ENCODE measurements around the gene PPP2R2C.

PPP2R2C gene

DNA sequence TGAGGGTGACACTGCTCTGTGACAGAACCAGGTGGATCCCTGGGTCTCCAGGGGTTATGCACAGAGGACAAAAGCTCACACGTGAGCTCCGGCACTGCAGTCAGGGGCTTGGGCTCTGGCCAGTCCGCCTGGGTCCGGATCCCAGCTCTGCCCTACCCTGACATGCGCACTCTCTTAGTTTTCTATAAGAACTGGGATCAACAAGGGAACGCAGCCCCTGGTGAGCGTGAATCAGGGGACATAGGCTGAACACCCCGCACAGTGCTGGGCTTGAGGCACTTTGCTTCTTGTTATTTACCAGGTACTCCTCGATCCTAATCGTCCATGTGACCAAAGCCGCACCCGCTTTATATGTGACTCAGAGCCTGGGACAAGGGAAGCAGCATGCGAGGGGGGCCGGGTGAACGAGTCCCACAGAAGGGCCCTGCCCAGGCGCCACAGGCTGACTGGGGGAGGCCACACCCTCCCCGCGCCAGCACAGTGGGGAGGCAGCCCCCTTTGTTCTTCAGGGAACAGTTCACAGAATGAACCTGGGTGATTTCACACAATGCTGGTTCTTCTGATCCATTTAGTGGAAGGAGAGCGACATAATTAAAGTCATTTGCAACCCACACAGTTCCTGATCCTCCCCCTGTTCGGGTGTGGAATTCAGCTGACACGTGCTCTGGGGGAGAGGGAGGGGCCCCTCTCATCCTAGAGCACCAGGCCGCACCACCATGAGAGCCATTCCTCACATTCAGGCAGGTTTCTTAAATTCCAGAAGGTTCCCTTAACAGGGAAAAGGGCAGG lies 147.2 kb downstream of the PPP2R2C start:
- no peak for DNase-seq

DNA sequence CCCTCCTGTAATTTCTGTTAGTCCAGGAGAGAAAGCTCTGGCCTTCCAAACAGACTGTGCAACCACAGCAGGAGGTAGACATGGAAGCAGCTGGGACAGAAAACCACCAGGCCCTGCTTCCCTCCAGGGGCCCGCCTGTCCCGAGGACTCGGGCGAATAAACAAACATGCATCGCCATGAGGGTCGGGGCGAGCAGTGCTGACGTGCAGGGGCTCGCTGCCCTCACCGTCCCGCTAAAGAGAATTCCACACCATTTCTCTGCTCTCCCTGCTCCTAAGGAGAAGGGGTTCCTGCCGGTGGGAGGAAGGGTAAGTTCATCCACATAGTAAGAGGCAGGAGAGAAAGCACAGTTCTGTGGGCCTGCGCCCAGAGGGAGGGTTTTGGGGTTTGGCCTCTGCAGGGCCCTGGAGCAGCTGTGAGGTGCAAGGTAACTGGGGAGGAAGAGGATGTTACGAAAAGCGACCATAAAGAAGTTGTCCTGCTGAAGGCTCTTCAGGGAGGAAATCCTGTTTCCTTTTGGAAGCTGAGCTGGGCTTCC lies 147.9 kb downstream of the PPP2R2C start:
- no peak for DNase-seq

- DNase-seq: no peak
Observed at GRCh38 chr4:6322761-6323566, 149.4 kb downstream of the PPP2R2C start.

GRCh38 chr4:6322067-6322760 lies 150.2 kb downstream of the PPP2R2C start:
- no peak for DNase-seq

DNA sequence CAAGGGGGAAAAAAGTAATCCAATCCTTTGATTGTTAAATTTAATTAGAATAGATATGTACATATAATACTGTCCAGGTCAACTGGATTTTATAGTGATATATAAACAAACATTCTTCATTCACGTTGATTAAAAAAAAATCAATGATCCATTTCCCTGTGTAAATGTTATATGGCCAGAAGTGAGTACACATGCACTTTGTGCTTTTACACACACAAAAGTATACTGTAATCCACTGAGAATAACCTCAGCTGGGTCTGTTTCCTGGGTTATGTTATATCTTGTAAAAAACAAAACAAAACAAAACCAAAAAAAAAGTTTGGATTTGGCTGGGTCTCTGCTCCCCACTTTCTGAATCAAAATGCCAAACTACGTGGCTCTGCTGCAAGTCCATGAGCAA lies 151.1 kb downstream of the PPP2R2C start:
- DNase-seq: no peak

DNA sequence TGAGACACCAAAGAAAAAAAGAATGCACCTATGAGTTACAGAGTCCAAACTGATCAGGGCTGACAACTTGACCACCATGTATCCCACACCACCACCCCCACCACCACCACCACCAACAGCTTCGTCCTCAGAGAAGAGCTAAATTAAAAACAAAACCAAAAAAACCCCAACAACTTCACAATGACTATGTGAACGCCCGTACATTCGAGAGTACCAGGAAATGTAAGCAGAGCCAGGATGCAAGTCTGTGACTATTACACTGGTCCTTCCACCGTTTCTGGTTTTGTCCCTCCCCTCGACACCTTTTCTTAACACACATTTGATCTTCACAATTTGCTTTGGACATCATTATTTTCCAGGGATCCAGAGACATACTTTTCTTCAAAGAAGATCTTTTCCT lies 151.8 kb downstream of the PPP2R2C start:
- DNase-seq: no peak

DNA sequence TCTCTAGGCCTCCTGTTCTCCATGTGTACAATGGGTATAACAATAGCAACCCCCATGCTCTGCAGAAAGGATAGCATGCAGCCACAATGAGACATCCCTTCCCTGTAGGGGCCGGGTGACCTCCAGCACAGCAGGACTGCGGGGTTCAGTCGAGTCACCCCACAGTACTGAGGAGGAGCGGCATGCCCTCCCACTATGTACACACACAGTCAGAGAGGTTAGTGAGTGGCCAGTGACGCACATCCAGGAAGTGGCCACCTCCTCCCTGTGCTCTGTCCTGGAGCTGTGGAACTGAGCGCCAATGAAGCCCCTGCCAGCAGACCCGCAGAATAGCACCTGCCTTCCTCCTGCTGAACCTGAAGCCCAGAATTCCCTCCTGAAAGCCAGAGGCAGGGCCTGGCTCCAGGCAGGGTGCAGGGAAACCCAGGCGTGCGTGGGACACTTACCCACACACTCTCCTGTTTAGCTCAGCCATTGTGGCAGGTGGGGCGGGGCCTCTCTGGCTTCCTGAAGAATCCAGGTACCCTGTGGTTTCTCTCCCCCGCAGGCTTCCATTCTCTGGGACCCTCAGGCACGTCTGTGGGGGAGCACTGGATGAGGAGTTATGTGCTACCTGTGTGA lies 152.8 kb downstream of the PPP2R2C start:
- DNase-seq: no peak

GRCh38 chr4:6318206-6318605 lies 154.2 kb downstream of the PPP2R2C start:
- no peak for DNase-seq

DNA sequence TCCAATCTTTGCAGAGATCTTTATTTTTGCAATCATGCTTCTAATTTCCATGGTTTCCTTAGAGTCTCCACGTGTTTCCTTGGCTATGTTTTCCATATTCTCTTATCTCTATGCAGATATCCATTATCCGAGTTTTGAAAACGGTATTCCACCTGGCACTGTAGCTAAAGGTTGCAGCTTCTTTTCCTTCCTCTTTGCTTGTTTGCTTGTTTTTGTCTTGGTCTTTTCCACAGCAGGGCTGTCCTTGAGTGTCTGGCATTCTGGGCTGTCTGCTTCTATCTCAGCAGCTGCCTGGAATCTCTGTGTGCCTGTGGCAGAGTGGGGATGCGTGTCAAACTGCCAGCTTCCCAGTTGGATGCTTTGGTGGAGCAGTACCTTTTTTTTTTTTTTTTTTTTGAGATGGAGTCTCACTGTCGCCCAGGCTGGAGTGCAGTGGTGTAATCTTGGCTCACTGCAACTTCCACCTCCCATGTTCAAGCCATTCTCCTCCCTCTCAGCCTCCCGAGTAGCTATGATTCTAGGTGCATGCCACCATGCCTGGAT lies 155.9 kb downstream of the PPP2R2C start:
- DNase-seq: no peak

DNA sequence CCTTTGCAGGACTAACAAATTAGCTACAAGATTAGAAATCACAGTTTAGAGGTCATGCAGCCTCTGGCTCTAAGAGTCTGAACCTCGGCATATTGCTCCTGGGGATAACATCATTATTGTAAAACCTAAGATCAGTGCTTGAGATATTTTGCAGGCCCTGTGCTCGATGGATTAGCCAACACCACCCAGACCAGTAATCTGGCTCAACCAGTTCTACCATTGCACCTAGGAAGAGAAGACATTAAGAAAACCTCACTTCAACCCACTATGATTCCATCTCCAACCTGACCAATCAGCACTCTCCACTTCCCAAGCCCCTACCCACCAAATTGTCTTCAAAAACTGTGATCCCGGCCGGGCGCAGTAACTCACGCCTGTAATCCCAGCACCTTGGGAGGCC lies 159.2 kb downstream of the PPP2R2C start:
- DNase-seq: no peak

DNA sequence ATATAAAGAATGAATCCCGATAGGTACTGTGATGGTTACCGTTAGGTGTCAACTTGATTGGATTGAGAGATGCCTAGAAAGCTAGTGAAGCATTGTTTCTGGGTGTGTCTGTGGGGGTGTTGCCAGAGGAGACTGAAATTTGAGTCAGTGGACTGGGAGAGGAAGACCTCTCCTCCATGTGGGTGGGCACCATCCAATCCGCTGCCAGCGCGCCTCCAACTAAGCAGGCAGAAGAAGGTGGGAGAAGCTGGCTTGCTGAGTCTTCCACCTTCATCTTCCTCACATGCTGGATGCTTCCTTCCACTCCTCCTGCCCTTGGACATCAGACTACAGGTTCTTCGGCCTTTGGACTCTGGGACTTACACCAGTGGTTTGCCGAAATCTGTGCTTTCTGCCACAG lies 162.6 kb downstream of the PPP2R2C start:
- DNase-seq: no peak

GRCh38 chr4:6308899-6309643 lies 163.3 kb downstream of the PPP2R2C start:
- no peak for DNase-seq

GRCh38 chr4:6307891-6308290 lies 164.5 kb downstream of the PPP2R2C start:
- DNase-seq: no peak

DNA sequence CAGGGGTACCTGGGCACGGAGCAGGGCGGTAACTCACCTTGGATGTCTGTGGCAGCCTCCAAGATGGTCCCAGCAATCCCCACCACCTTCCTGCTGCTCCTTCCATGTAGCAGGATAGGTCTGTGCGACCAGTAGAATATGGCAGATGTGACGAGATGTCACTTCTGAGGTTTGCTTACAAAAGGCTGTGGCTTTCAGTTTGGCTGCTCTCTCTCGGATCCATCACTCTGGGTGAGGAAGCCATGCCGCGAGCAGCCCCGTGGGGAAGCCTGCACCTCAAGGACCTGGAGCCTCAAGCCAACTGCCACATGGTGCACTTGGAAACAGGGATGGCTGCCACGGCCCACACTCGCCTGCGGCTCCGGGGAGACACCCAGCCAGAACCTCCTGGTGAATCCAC lies 165.2 kb downstream of the PPP2R2C start:
- no peak for DNase-seq

GRCh38 chr4:6306299-6306698 lies 166.1 kb downstream of the PPP2R2C start:
- no peak for DNase-seq

DNA sequence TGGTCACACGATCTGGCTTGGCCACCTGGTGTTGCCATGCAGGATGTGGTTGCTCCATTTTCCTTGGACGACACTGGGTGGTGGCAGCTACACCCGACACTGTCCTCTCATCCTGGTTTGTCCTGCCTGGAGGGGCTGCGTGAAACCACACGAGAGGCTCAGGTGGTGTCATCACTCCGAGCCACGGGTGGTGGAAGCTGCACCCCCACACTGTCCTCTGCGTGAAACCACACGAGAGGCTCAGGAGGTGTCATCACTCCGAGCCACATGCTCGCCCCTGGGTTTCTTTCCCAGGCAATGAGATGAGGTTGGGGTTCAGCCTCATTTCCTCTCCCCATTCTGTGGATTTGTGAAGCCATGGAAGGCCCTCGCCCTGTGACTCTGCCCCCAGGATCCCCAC lies 168.5 kb downstream of the PPP2R2C start:
- DNase-seq: no peak

GRCh38 chr4:6302869-6303268 lies 169.5 kb downstream of the PPP2R2C start:
- DNase-seq: no peak

DNA sequence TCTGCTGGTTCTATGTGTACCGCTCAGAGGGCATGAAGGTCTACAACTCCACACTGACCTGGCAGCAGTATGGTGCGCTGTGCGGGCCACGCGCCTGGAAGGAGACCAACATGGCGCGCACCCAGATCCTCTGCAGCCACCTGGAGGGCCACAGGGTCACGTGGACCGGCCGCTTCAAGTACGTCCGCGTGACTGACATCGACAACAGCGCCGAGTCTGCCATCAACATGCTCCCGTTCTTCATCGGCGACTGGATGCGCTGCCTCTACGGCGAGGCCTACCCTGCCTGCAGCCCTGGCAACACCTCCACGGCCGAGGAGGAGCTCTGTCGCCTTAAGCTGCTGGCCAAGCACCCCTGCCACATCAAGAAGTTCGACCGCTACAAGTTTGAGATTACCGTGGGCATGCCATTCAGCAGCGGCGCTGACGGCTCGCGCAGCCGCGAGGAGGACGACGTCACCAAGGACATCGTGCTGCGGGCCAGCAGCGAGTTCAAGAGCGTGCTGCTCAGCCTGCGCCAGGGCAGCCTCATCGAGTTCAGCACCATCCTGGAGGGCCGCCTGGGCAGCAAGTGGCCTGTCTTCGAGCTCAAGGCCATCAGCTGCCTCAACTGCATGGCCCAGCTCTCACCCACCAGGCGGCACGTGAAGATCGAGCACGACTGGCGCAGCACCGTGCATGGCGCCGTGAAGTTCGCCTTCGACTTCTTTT lies 170.5 kb downstream of the PPP2R2C start:
- DNase-seq: no peak

- DNase-seq: no peak
Observed at GRCh38 chr4:6301051-6301731, 171.2 kb downstream of the PPP2R2C start.

DNA sequence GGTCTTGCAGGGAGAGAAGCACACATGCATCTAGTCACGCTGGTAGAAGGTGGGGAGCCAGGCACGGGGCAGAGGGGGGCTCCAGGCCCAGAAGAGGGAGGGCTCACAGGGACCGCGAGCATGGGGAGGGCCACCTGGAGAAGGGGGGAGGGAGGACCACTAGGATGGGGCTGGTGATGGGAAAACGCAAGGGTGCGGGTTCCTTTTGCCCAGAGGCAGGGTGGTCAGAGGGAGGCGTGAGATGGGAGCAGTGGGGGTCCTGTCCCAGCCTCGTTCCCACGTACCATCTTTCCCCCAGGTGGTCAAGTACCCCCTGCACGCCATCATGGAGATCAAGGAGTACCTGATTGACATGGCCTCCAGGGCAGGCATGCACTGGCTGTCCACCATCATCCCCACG lies 172.1 kb downstream of the PPP2R2C start:
- no peak for DNase-seq

DNA sequence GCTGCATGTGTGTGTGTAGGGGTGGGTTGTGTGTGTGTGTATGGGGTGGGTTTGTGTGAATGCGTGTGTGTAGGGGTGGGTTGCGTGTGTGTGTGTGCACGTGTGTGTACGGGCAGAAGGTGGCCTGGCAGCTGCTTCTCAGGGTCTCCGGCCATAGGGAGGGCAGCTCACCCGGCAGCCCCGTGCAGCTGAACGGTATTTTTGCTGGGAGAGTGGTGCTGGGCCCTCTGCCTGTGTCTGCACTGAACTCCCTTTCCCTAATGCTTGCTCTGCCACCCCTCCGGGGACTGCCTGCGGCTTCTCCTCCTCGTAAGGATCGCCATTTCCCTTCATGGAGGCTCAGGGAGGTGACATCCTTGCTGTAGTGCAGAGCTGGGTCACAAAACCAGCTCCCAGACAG lies 172.5 kb downstream of the PPP2R2C start:
- no peak for DNase-seq
